HepG2 (cell line): ENCODE data around the gene SERHL2. TPM values are rescaled to one million over a fixed set of nuclear protein-coding genes. Genes with fewer than 3 reads are reported as not detected.

Experiments
- DZIP1 ChIP-seq: sonication (generic); formaldehyde crosslinking; IDR thresholded peaks from 2 replicates; pipeline ENCODE4 v1.5.0; 2020; ENCODE audit warnings: mild to moderate bottlenecking, missing genetic modification reagents
- EEA1 ChIP-seq: sonication (generic); formaldehyde crosslinking; IDR thresholded peaks from 2 replicates; pipeline ENCODE4 v1.5.1; 2020; ENCODE audit warnings: mild to moderate bottlenecking, missing genetic modification reagents, borderline replicate concordance
- ETV5 ChIP-seq: IDR thresholded peaks from 2 replicates; pipeline ENCODE4 v1.6.1; 2018; ENCODE audit warnings: missing biosample characterization, missing genetic modification reagents, inconsistent platforms, borderline replicate concordance
- HINFP ChIP-seq: sonication (generic); formaldehyde crosslinking; IDR thresholded peaks from 2 replicates; pipeline ENCODE4 v1.4.0; 2020; ENCODE audit warnings: low read depth, mild to moderate bottlenecking, missing genetic modification reagents
- HOXA3 ChIP-seq: sonication (generic); formaldehyde crosslinking; IDR thresholded peaks from 2 replicates; pipeline ENCODE4 v1.5.0; 2020; ENCODE audit warnings: missing genetic modification reagents
- KLF15 ChIP-seq: sonication (generic); formaldehyde crosslinking; IDR thresholded peaks from 2 replicates; pipeline ENCODE4 v1.8.1; 2023; ENCODE audit warnings: borderline replicate concordance, mild to moderate bottlenecking, inconsistent platforms, missing genetic modification reagents, mixed read lengths
- MEIS2 ChIP-seq: sonication (generic); formaldehyde crosslinking; IDR thresholded peaks from 2 replicates; pipeline ENCODE4 v1.9.0; 2021; ENCODE audit warnings: mild to moderate bottlenecking, missing genetic modification reagents
- MYC ChIP-seq: sonication (generic); formaldehyde crosslinking; IDR thresholded peaks from 2 replicates; pipeline ENCODE4 v1.9.0; 2021; ENCODE audit warnings: missing genetic modification reagents, borderline replicate concordance
- PHF8 ChIP-seq: sonication (generic); formaldehyde crosslinking; IDR thresholded peaks from 2 replicates; pipeline ENCODE4 v1.5.0; 2020; ENCODE audit warnings: missing genetic modification reagents
- SAP130 ChIP-seq: IDR thresholded peaks from 2 replicates; pipeline ENCODE4 v1.6.1; 2016; ENCODE audit warnings: low read depth
- SP4 ChIP-seq: sonication (generic); formaldehyde crosslinking; IDR thresholded peaks from 2 replicates; pipeline ENCODE4 v1.8.1; 2023; ENCODE audit warnings: mild to moderate bottlenecking, missing genetic modification reagents
- TP53 ChIP-seq: sonication (generic); formaldehyde crosslinking; conservative IDR thresholded peaks from 2 replicates; pipeline ENCODE4 v1.4.0; 2020; ENCODE audit warnings: missing genetic modification reagents
- TRIM22 ChIP-seq: fragments of 450-650 bp; IDR thresholded peaks from 2 replicates; pipeline ENCODE4 v1.6.1; 2017
- YY1 ChIP-seq: IDR thresholded peaks from 2 replicates; pipeline ENCODE4 v1.6.1; 2011; ENCODE audit warnings: low read length, low read depth, moderate library complexity, mild to moderate bottlenecking; ENCODE audit not compliant: insufficient read depth, insufficient replicate concordance
- ZNF329 ChIP-seq: sonication (generic); formaldehyde crosslinking; IDR thresholded peaks from 2 replicates; pipeline ENCODE4 v1.9.0; 2021; ENCODE audit warnings: low read depth, mild to moderate bottlenecking, missing genetic modification reagents
- ZNF446 ChIP-seq: sonication (generic); formaldehyde crosslinking; IDR thresholded peaks from 2 replicates; pipeline ENCODE4 v1.5.0; 2020; ENCODE audit warnings: mild to moderate bottlenecking, missing genetic modification reagents
- ZNF501 ChIP-seq: sonication (generic); formaldehyde crosslinking; IDR thresholded peaks from 2 replicates; pipeline ENCODE4 v1.5.1; 2020; ENCODE audit warnings: mild to moderate bottlenecking, moderate library complexity, missing genetic modification reagents
- ZNF546 ChIP-seq: sonication (generic); formaldehyde crosslinking; conservative IDR thresholded peaks from 2 replicates; pipeline ENCODE4 v1.8.1; 2023; ENCODE audit warnings: mild to moderate bottlenecking, missing genetic modification reagents
- ZNF775 ChIP-seq: sonication (generic); formaldehyde crosslinking; IDR thresholded peaks from 2 replicates; pipeline ENCODE4 v1.4.0; 2020; ENCODE audit warnings: missing genetic modification reagents, mild to moderate bottlenecking, moderate library complexity, borderline replicate concordance
- polyA plus RNA-seq, 8 experiments: library from polyadenylated mRNA; depleted of rRNA in 3 of 8; stranded (reverse) in 7 of 8; unstranded in 1 of 8; fragments of >200 nt; fragmentation: Illumina TruSeq in 4 of 8; extraction: Trizol in 4 of 8; gene quantifications; 2 replicates each; pipeline versions ENCODE4 v1.2.1 to v1.2.3, GENCODE V29; 2011 to 2016; ENCODE audit warnings: low read depth in 4 of 8, missing spikeins in 1 of 8, mixed read lengths in 1 of 8; ENCODE audit not compliant: insufficient read depth in 1 of 8
- total RNA-seq, 5 experiments: library from RNA; depleted of rRNA; stranded (reverse); fragments of >200 nt; fragmentation: Illumina TruSeq; extraction: Trizol; gene quantifications; 2 replicates each; pipeline ENCODE4 v1.2.3, GENCODE V29; 2016; ENCODE audit warnings: low read depth in 1 of 5
- TF ChIP-seq, protein P1 (sequence below): sonication (generic); formaldehyde crosslinking; IDR thresholded peaks from 2 replicates; pipeline ENCODE4 v1.5.0; 2020; ENCODE audit warnings: missing genetic modification reagents
- TF ChIP-seq, protein P2 (sequence below): sonication (generic); formaldehyde crosslinking; conservative IDR thresholded peaks from 2 replicates; pipeline ENCODE4 v1.5.0; 2020; ENCODE audit warnings: missing genetic modification reagents

Gene SERHL2
- total and polyA plus RNA-seq, 2 of the 13 experiments (the other 11 are each of a cell fraction or from before 2014, with no cell fraction given), result 1.0 to 1.8 TPM

DNA sequence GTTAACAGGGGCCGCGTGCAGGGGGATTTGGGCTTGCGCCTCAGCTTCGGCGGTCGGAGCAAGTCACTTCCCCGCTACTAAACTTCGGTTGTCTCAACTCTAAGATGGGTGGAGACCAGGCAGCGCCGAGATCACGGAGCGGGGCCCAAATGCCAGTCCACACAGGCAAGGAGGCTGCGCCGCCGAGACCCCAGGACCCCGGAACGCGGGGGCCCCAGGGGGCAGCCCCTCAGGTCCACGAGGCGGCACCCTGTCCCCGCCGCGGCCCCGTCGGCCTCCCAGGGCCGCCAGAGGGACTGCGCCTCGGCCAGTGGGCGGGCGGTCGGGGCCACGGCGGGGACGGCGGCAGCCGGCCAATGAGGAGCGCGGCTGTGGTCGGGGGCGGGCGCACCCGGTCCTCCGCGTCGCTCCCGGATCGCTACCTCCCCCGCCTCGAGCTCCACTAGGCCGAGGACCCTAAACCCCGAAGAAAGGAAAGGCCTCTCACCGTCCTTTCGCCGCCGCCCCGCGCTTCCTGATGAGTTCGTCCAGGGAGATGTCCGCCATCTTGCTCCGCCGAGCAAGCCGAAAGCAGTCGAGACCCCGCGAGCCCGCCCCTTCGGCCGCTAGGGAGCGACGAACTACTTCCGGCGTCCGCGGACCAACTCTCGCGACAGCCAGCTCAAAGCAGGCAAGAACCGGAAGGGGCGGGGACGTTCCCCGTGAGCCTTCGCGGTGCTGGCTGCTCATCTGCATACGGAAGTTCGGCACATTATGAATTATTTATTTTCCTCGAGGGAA lies 60.7 kb downstream of the SERHL2 start, which contains the start of gene POLDIP3 (continued):
- TF ChIP-seq HINFP (CRISPR knock-in tag), result peak; percentile 100
- peak; percentile 58 for TF ChIP-seq MYC (CRISPR knock-in tag)
- TF ChIP-seq KLF15, result no peak; the same call in 1 of the 2 replicates
- peak; percentile 42; the same call in 1 of the 2 replicates for TF ChIP-seq ZNF329 (CRISPR knock-in tag)
- 0 out of 2 replicates have a peak, but pooled peaks have one; percentile 6 for TF ChIP-seq SP4
- TF ChIP-seq, protein P1, sequence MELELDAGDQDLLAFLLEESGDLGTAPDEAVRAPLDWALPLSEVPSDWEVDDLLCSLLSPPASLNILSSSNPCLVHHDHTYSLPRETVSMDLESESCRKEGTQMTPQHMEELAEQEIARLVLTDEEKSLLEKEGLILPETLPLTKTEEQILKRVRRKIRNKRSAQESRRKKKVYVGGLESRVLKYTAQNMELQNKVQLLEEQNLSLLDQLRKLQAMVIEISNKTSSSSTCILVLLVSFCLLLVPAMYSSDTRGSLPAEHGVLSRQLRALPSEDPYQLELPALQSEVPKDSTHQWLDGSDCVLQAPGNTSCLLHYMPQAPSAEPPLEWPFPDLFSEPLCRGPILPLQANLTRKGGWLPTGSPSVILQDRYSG (CRISPR knock-in tag), result 0 out of 2 replicates have a peak, but pooled peaks have one; percentile 13
- TF ChIP-seq ETV5, result peak; percentile 72
- peak; percentile 60; the same call in 1 of the 2 replicates for TF ChIP-seq EEA1
- TF ChIP-seq ZNF501 (CRISPR knock-in tag), result peak; percentile 68
- peak; percentile 78; the same call in 1 of the 2 replicates for TF ChIP-seq HOXA3 (CRISPR knock-in tag)
- TF ChIP-seq SAP130 (CRISPR knock-in tag), result peak; percentile 75
- peak; percentile 91 for TF ChIP-seq ZNF546 (CRISPR knock-in tag)
- peak; percentile 53; the same call in 1 of the 2 replicates for TF ChIP-seq MEIS2 (CRISPR knock-in tag)
- TF ChIP-seq TRIM22, result no peak
- TF ChIP-seq ZNF446, result 0 out of 2 replicates have a peak, but pooled peaks have one; percentile 21
- 0 out of 2 replicates have a peak, but pooled peaks have one; percentile 6 for TF ChIP-seq ZNF775 (CRISPR knock-in tag)
- peak; percentile 35; the same call in 1 of the 2 replicates for TF ChIP-seq DZIP1 (CRISPR knock-in tag)
- TF ChIP-seq YY1, result peak; percentile 96
- TF ChIP-seq TP53 (CRISPR knock-in tag), result 0 out of 2 replicates have a peak, but pooled peaks have one; percentile 4
- TF ChIP-seq PHF8 (CRISPR knock-in tag), result peak; percentile 72
- TF ChIP-seq, protein P2, sequence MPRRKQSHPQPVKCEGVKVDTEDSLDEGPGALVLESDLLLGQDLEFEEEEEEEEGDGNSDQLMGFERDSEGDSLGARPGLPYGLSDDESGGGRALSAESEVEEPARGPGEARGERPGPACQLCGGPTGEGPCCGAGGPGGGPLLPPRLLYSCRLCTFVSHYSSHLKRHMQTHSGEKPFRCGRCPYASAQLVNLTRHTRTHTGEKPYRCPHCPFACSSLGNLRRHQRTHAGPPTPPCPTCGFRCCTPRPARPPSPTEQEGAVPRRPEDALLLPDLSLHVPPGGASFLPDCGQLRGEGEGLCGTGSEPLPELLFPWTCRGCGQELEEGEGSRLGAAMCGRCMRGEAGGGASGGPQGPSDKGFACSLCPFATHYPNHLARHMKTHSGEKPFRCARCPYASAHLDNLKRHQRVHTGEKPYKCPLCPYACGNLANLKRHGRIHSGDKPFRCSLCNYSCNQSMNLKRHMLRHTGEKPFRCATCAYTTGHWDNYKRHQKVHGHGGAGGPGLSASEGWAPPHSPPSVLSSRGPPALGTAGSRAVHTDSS (CRISPR knock-in tag), result no peak
